Measurements from ENCODE around the gene NBEA. TPM values are rescaled to one million over a fixed set of nuclear protein-coding genes. Genes with fewer than 3 reads are reported as not detected.

NBEA gene
- total RNA-seq, 1 donor from 2014 or later: 6.6 TPM

GRCh38 chr13:35479038-35479492 is 537.0 kb downstream of the NBEA start:
- Histone ChIP-seq H3K4me1 (peaks cover 8% of the 10 kb centered on the region), H3K27me3 (ENCODE audit: low read depth) (peaks cover 52% of the 10 kb centered on the region), H3K36me3 (no peaks in the 10 kb centered on the region), H3K9me3 (no peaks in the 10 kb centered on the region), H3K27ac (no peak overlapping the region), H3K4me3 (no peak overlapping the region)
- DNase-seq (no peak), ATAC-seq (no peak)
- no peak for TF ChIP-seq CTCF (IDR thresholded peaks at IDR 0.05)
- intact Hi-C loops (cut with DNase I): no loop called here

GRCh38 chr13:35479706-35480105 is 537.6 kb downstream of the NBEA start:
- DNase-seq (no peak), ATAC-seq (no peak)
- Histone ChIP-seq H3K27ac (no peak overlapping the region), H3K27me3 (ENCODE audit: low read depth) (peaks cover 47% of the 10 kb centered on the region), H3K4me1 (peaks cover 8% of the 10 kb centered on the region), H3K9me3 (no peaks in the 10 kb centered on the region), H3K36me3 (no peaks in the 10 kb centered on the region), H3K4me3 (no peak overlapping the region)
- no peak for TF ChIP-seq CTCF (IDR thresholded peaks at IDR 0.05)
- intact Hi-C loops (cut with DNase I): no loop called here

GRCh38 chr13:35480346-35480745 is 538.3 kb downstream of the NBEA start:
- no peak for TF ChIP-seq CTCF (IDR thresholded peaks at IDR 0.05)
- H3K4me3 ChIP-seq: no peak overlapping the region
- H3K36me3 ChIP-seq: no peaks in the 10 kb centered on the region
- peaks cover 41% of the 10 kb centered on the region for H3K27me3 ChIP-seq (ENCODE audit: low read depth)
- peaks cover 7% of the 10 kb centered on the region for H3K4me1 ChIP-seq
- intact Hi-C loops (cut with DNase I): no loop called here
- no peaks in the 10 kb centered on the region for H3K9me3 ChIP-seq
- H3K27ac ChIP-seq: no peak overlapping the region
- no peak for ATAC-seq
- DNase-seq: no peak

GRCh38 chr13:35481777-35482176 is 539.7 kb downstream of the NBEA start:
- Histone ChIP-seq H3K36me3 (no peaks in the 10 kb centered on the region), H3K9me3 (no peaks in the 10 kb centered on the region), H3K4me3 (no peak overlapping the region), H3K27ac (no peak overlapping the region), H3K27me3 (ENCODE audit: low read depth) (peaks cover 27% of the 10 kb centered on the region), H3K4me1 (no peaks in the 10 kb centered on the region)
- no peak for DNase-seq
- no peak for ATAC-seq
- no peak for TF ChIP-seq CTCF (IDR thresholded peaks at IDR 0.05)
- intact Hi-C loops (cut with DNase I): no loop called here

- H3K36me3 ChIP-seq: no peaks in the 10 kb centered on the region
- no peak overlapping the region for H3K4me3 ChIP-seq
- no peak for ATAC-seq
- H3K4me1 ChIP-seq: no peaks in the 10 kb centered on the region
- DNase-seq: no peak
- no peak for TF ChIP-seq CTCF (IDR thresholded peaks at IDR 0.05)
- H3K27ac ChIP-seq: no peak overlapping the region
- intact Hi-C loops (cut with DNase I): no loop called here
- H3K9me3 ChIP-seq: no peaks in the 10 kb centered on the region
- peaks cover 19% of the 10 kb centered on the region for H3K27me3 ChIP-seq (ENCODE audit: low read depth)
These were observed 540.5 kb downstream of the NBEA start for GRCh38 chr13:35482527-35482926.

- no peak overlapping the region for H3K4me3 ChIP-seq
These were observed 541.7 kb downstream of the NBEA start for GRCh38 chr13:35483761-35484160.

More at GRCh38 chr13:35483761-35484160, 541.7 kb downstream of the NBEA start:
- no peak for DNase-seq
- no peak for ATAC-seq
- no peak for TF ChIP-seq CTCF (IDR thresholded peaks at IDR 0.05)
- Histone ChIP-seq H3K27me3 (ENCODE audit: low read depth) (peaks cover 7% of the 10 kb centered on the region), H3K9me3 (no peaks in the 10 kb centered on the region), H3K36me3 (no peaks in the 10 kb centered on the region), H3K27ac (no peak overlapping the region), H3K4me1 (no peaks in the 10 kb centered on the region)
- intact Hi-C loops (cut with DNase I): no loop called here
